M059J (cell line): ENCODE data around the gene WASF3. TPM values are rescaled to one million over a fixed set of nuclear protein-coding genes. Genes with fewer than 3 reads are reported as not detected.
"Not testable (repeated sequence)": the region's sequence is repeated elsewhere in the genome, so short reads cannot be mapped to it uniquely, and the experiment has no call there.

Source experiments
- DNase-seq: peaks from one replicate; pipeline ENCODE4 v3.0.0-alpha.2; 2012; ENCODE audit warnings: low read depth
- total RNA-seq: library from RNA; depleted of rRNA; stranded (reverse); fragments of >200 nt; shearing (Covaris generic); gene quantifications from 2 replicates; pipeline ENCODE4 v1.2.3, GENCODE V29; 2014

WASF3 gene
- total RNA-seq, 1 experiment from 2014 or later = 10.1 TPM

- no peak for DNase-seq
These were observed 71.9 kb downstream of the WASF3 start for GRCh38 chr13:26629260-26629825.

GRCh38 chr13:26635634-26636033 lies 78.2 kb downstream of the WASF3 start:
- DNase-seq = not testable (repeated sequence)

- not testable (repeated sequence) for DNase-seq
These were observed 78.6 kb downstream of the WASF3 start for GRCh38 chr13:26636073-26636472.

- DNase-seq = no peak
These were observed 89.1 kb downstream of the WASF3 start for GRCh38 chr13:26646603-26647002.

GRCh38 chr13:26651234-26651633 lies 93.8 kb downstream of the WASF3 start:
- no peak for DNase-seq

- peak; percentile 34 for DNase-seq
These were observed 95.8 kb downstream of the WASF3 start for GRCh38 chr13:26653310-26653709.

- no peak for DNase-seq
These were observed 96.4 kb downstream of the WASF3 start for GRCh38 chr13:26653842-26654241.

GRCh38 chr13:26656919-26657318 lies 99.4 kb downstream of the WASF3 start:
- DNase-seq = peak; percentile 30

GRCh38 chr13:26658448-26659385 lies 101.2 kb downstream of the WASF3 start:
- DNase-seq = no peak

GRCh38 chr13:26660185-26660584 lies 102.7 kb downstream of the WASF3 start:
- no peak for DNase-seq

- no peak for DNase-seq
These were observed 103.3 kb downstream of the WASF3 start for GRCh38 chr13:26660766-26661165.

- no peak for DNase-seq
These were observed 106.3 kb downstream of the WASF3 start for GRCh38 chr13:26663791-26664190.

GRCh38 chr13:26664286-26664685 lies 106.8 kb downstream of the WASF3 start:
- DNase-seq = no peak

GRCh38 chr13:26664876-26665275 lies 107.4 kb downstream of the WASF3 start:
- DNase-seq = no peak

GRCh38 chr13:26668357-26669146 lies 111.1 kb downstream of the WASF3 start:
- DNase-seq = no peak

- DNase-seq = no peak
These were observed 116.4 kb downstream of the WASF3 start for GRCh38 chr13:26673890-26674289.

GRCh38 chr13:26677156-26677555 lies 119.7 kb downstream of the WASF3 start:
- DNase-seq = no peak

- no peak for DNase-seq
These were observed 120.8 kb downstream of the WASF3 start for GRCh38 chr13:26678330-26678729.

GRCh38 chr13:26678796-26679195 lies 121.3 kb downstream of the WASF3 start:
- no peak for DNase-seq

- peak; percentile 39 for DNase-seq
These were observed 122.1 kb downstream of the WASF3 start for GRCh38 chr13:26679411-26680122.

GRCh38 chr13:26680123-26680450 lies 122.6 kb downstream of the WASF3 start:
- DNase-seq = no peak

GRCh38 chr13:26680572-26680971 lies 123.1 kb downstream of the WASF3 start:
- no peak for DNase-seq
